ENCODE measurements around the gene PEAR1.

The PEAR1 gene

DNA sequence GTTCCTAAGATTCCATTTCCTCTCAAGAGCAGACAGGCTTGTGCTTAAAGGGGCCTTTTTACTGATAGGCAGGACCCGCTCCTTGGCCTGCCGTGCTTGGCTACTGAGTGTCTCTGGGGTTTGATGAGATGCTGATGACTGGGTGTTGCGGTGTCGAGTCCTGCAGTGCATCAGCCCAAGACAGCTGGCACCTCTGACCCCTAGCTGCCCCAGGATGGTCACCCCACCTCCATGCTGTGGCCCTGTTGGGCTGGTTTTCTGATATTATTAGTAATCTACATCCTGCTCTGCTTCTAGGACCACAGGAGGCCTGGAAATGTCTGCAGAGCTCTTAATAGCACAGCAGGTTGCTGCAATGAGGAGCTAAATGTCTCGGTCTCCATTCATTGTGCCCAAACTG is 55.6 kb downstream of the PEAR1 start:
- Histone ChIP-seq H4K20me1 (no peaks in the 10 kb centered on the region), H3K27me3 (no peaks in the 10 kb centered on the region), H3K4me2 (no peak overlapping the region), H3K4me1 (no peaks in the 10 kb centered on the region), H3K9ac (no peak overlapping the region), H3K27ac (no peak overlapping the region), H3K9me3 (no peaks in the 10 kb centered on the region), H3K36me3 (peaks cover 98% of the 10 kb centered on the region), H3K4me3 (no peak overlapping the region)
- no peak for TF ChIP-seq Cebpa-rat (IDR thresholded peaks at IDR 0.05)

DNA sequence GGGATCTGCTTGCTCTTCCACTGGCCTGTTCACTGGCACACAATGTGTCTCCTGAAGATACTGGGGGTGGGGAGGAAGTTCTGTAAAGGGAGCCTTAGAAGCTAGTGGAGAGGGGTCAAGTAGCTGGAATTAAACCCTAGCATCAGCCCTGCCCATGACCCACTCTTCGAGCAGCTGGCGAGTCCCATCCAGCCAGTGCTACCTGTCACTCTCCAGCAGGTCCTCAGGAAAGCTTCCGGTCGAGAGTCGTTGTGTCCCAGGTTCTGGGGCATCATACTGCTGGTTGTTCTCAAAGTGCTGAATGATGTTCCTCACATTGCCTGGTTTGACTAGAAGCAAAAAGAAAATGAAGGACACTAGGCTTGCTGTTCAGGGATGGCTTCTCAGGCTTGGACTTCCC is 57.9 kb downstream of the PEAR1 start:
- Histone ChIP-seq H3K27me3 (no peaks in the 10 kb centered on the region), H3K4me1 (no peaks in the 10 kb centered on the region), H3K4me3 (no peak overlapping the region), H3K36me3 (peaks cover 98% of the 10 kb centered on the region), H3K9ac (no peak overlapping the region), H3K4me2 (no peak overlapping the region), H4K20me1 (no peaks in the 10 kb centered on the region), H3K9me3 (no peaks in the 10 kb centered on the region), H3K27ac (no peak overlapping the region)
- TF ChIP-seq Cebpa-rat (IDR thresholded peaks at IDR 0.05) = no peak

DNA sequence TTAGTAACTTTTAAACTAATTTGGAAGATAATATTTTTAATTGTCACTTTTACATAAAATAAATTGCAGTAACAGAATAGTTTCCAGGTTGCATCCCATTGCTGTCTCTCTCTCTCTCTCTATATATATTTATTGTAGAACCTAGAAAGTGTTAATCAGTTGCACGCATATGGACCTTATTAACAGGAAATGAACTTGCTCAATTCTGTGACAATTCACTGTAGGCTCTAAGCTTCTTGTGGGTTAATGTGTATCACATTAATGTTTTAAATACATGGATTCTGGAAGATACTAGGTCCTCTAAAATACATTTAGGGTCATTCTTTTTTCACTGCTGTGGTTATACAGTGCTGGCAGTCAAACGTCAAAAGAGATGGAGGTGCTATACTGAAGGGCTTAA is 60.1 kb downstream of the PEAR1 start:
- Histone ChIP-seq H3K27ac (no peak overlapping the region), H3K4me3 (no peak overlapping the region), H3K36me3 (peaks cover 98% of the 10 kb centered on the region), H3K4me2 (no peak overlapping the region), H3K27me3 (no peaks in the 10 kb centered on the region), H3K9ac (no peak overlapping the region), H3K4me1 (peaks cover 3% of the 10 kb centered on the region; the same call in 1 of the 2 replicates), H3K9me3 (no peaks in the 10 kb centered on the region), H4K20me1 (no peaks in the 10 kb centered on the region)
- TF ChIP-seq Cebpa-rat (IDR thresholded peaks at IDR 0.05) = no peak

DNA sequence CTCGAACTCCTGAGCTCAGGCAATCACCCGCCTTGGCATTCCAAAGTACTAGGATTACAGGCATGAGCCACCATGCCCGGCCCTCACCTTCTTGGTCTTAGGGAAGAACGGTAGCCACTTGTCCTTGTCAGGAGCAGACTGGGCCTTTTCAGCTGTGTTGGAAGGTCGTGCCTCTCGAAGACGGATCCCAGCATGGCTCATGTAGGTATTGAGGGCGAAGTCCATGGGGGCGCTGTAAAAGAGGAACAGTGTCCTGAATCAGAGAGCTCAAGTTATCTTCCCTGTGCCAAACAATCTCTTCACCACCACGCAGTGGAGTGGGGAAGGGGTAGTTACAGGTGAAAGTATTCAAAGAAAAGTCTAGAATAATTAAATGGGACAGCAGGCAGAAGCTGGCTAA is 62.8 kb downstream of the PEAR1 start:
- TF ChIP-seq Cebpa-rat (IDR thresholded peaks at IDR 0.05) = no peak
- H3K36me3 ChIP-seq = peaks cover 91% of the 10 kb centered on the region

DNA sequence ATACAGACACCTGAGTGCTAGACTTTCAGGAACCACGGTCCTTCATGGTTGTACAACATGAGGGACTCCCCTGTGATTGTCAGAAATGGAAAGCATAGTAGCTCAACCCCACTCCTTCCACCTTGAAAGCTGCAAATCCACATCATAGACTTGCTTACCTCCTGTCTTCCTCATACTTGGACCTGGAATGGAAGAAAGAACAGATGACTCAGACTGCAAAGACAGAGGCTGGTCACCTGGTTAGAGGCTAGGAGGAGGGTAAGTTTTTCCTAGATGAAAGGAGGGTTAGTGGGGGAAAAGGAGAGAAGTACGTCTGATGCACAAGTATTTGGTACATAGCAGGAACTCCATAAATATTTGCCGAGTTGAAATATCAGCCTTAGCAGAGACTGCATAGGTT is 64.1 kb downstream of the PEAR1 start:
- Histone ChIP-seq H3K4me2 (no peak overlapping the region), H3K4me1 (peaks cover 43% of the 10 kb centered on the region), H3K4me3 (no peak overlapping the region), H3K27ac (no peak overlapping the region), H3K9ac (no peak overlapping the region), H4K20me1 (0 out of 2 replicates have a peak, but pooled peaks cover 14% of the 10 kb centered on the region), H3K9me3 (no peaks in the 10 kb centered on the region), H3K27me3 (no peaks in the 10 kb centered on the region), H3K36me3 (peaks cover 81% of the 10 kb centered on the region)
- TF ChIP-seq Cebpa-rat (IDR thresholded peaks at IDR 0.05) = no peak

More for the DNA sequence above, 62.8 kb downstream of the PEAR1 start:
- no peak overlapping the region for H3K27ac ChIP-seq
- H3K9me3 ChIP-seq = no peaks in the 10 kb centered on the region
- H3K9ac ChIP-seq = no peak overlapping the region
- H3K27me3 ChIP-seq = no peaks in the 10 kb centered on the region
- H3K4me3 ChIP-seq = no peak overlapping the region
- H4K20me1 ChIP-seq = 0 out of 2 replicates have a peak, but pooled peaks cover 12% of the 10 kb centered on the region
- H3K4me2 ChIP-seq = no peak overlapping the region
- H3K4me1 ChIP-seq = peaks cover 30% of the 10 kb centered on the region

DNA sequence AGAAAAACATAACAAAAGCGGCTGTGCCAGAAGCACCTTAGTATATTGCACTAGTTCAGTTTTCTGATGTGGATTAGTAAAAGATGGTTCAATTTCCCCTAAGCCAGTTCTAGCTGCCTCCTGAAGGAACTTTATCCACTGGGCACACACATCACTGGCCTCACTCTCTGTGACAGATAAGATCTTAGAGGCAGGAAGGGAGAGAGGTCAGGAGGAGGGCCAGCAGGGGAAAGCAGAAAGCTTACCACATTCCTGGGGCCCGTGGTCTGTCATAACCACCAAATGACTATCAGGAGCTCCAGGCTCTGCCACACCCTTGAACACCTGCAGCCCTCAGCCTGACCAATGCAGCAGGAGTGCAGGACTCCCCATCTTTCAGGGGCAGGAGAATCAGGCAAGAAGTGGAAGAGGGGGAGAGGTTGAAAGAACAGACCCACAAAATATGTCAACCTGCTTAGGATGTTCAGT is 64.8 kb downstream of the PEAR1 start:
- Histone ChIP-seq H3K27ac (no peak overlapping the region), H3K27me3 (no peaks in the 10 kb centered on the region), H3K9me3 (no peaks in the 10 kb centered on the region), H3K4me3 (no peak overlapping the region), H4K20me1 (0 out of 2 replicates have a peak, but pooled peaks cover 14% of the 10 kb centered on the region), H3K4me2 (no peak overlapping the region), H3K9ac (no peak overlapping the region), H3K36me3 (peaks cover 75% of the 10 kb centered on the region), H3K4me1 (peaks cover 50% of the 10 kb centered on the region)
- no peak for TF ChIP-seq Cebpa-rat (IDR thresholded peaks at IDR 0.05)

DNA sequence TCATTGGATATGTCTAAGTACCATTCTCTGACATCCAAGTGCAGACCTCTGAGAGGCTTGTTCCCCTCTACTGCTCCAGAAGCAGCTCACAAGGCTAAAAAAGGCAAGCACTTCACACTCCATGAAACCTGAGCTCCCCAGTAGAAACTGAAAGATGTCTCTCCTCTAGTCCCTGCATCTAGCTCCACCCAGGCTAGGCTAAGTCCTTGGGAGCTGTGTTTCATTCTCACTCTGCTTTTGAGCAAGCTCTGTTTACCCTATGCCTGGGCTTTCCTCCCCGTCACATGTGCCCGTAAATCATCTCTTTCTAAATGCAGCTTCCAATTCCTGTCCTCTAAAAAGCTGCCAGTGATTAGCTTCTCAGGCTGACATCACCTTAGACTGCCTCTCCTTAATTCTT is 65.9 kb downstream of the PEAR1 start:
- Histone ChIP-seq H4K20me1 (0 out of 2 replicates have a peak, but pooled peaks cover 14% of the 10 kb centered on the region), H3K36me3 (peaks cover 65% of the 10 kb centered on the region), H3K4me2 (peak overlapping the region; percentile 94)

DNA sequence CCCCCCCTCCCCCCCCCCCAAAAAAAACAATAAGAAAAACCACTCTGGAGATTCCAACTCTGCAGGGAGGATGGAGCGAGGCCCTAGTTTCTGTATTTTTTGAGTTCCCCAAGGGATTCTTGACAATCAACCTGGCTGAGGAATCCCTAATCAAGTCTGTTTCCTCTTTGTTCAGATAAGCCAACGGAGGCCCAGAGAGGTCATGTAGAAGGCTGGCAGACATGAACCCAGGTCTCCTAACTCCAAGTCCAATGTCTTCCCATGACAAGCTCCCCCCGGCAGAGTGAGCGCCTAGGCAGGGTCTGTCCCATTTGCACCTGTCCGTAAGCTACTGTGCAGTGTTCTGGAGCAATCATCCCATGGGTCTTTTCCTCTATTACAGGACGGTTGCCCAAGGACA is 66.4 kb downstream of the PEAR1 start:
- peaks cover 60% of the 10 kb centered on the region for H3K36me3 ChIP-seq
- no peak for TF ChIP-seq Cebpa-rat (IDR thresholded peaks at IDR 0.05)

More for the DNA sequence above, 65.9 kb downstream of the PEAR1 start:
- H3K9ac ChIP-seq = no peak overlapping the region
- H3K27me3 ChIP-seq = no peaks in the 10 kb centered on the region
- no peak for TF ChIP-seq Cebpa-rat (IDR thresholded peaks at IDR 0.05)
- H3K4me3 ChIP-seq = no peak overlapping the region
- peaks cover 61% of the 10 kb centered on the region for H3K4me1 ChIP-seq
- H3K9me3 ChIP-seq = no peaks in the 10 kb centered on the region
- no peak overlapping the region for H3K27ac ChIP-seq

DNA sequence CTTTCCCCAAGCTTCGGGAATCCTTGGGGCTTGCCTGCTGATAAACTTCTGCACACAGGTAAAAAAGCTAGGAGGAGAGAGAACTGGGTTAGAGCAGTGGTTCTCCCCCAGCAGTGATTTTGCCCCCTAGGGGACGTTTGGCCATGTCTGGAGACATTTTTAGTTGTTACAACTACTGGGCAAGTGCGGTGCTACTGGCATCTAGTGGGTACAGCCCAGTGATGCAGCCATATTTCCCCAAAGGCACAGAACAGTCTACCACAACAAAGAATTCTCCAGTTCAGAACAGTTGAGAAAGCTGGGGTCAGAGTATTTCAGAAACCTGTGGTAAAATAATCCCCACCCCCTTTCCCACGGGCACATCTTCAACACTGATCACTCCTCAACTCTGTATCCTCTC is 68.2 kb downstream of the PEAR1 start:
- Histone ChIP-seq H3K9me3 (no peaks in the 10 kb centered on the region), H3K9ac (no peak overlapping the region; the same call in 1 of the 2 replicates), H3K4me2 (peak overlapping the region; percentile 94), H4K20me1 (0 out of 2 replicates have a peak, but pooled peaks cover 14% of the 10 kb centered on the region), H3K27ac (peak overlapping the region; percentile 68; the same call in 1 of the 2 replicates), H3K36me3 (peaks cover 48% of the 10 kb centered on the region), H3K4me1 (peaks cover 64% of the 10 kb centered on the region), H3K4me3 (peak overlapping the region; percentile 65), H3K27me3 (no peaks in the 10 kb centered on the region)
- TF ChIP-seq Cebpa-rat (IDR thresholded peaks at IDR 0.05) = 0 out of 2 replicates have a peak, but pooled peaks have one; percentile 43

More for the DNA sequence above, 66.4 kb downstream of the PEAR1 start:
- Histone ChIP-seq H3K4me3 (no peak overlapping the region), H3K4me1 (peaks cover 64% of the 10 kb centered on the region), H3K27me3 (no peaks in the 10 kb centered on the region), H3K4me2 (peak overlapping the region; percentile 94), H4K20me1 (0 out of 2 replicates have a peak, but pooled peaks cover 14% of the 10 kb centered on the region), H3K27ac (no peak overlapping the region), H3K9me3 (no peaks in the 10 kb centered on the region), H3K9ac (no peak overlapping the region; the same call in 1 of the 2 replicates)

DNA sequence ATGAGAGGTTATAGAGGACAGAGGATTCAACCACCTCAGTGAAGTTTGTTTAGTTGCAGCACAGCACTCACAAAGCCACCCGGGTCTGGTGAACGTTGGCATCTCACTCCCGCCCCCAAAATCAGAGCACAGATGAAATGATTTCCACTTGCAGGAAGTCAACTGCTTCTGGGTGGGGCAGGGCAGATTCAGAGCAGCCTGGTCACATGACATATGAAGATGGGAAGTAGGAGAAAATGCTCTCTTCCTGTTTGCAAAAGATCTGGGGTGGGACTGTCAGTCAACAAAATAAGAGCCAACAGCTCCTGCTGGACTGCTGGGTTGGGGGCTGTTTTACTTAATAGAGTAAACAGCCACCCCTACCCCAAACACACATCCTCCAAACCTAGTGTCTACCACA is 70.1 kb downstream of the PEAR1 start:
- Histone ChIP-seq H3K36me3 (peaks cover 44% of the 10 kb centered on the region), H3K27me3 (no peaks in the 10 kb centered on the region), H3K4me3 (peak overlapping the region; percentile 65), H3K4me2 (peak overlapping the region; percentile 94), H3K4me1 (peaks cover 61% of the 10 kb centered on the region), H4K20me1 (0 out of 2 replicates have a peak, but pooled peaks cover 14% of the 10 kb centered on the region), H3K9ac (peak overlapping the region; percentile 75), H3K27ac (peak overlapping the region; percentile 68), H3K9me3 (no peaks in the 10 kb centered on the region)
- TF ChIP-seq Cebpa-rat (IDR thresholded peaks at IDR 0.05) = no peak
